Mesodermal cell (in vitro differentiated cells): ENCODE data around the gene RPUSD4.

ENCODE experiments used
- H3K27ac ChIP-seq: 2 replicates; pipeline ENCODE4 v1.7.0; 2013; ENCODE audit warnings: mild to moderate bottlenecking, low read depth, low read length, moderate library complexity; ENCODE audit not compliant: severe bottlenecking
- H3K36me3 ChIP-seq: 2 replicates; pipeline ENCODE4 v1.7.1; 2013; ENCODE audit warnings: mild to moderate bottlenecking, low read length, moderate library complexity; ENCODE audit not compliant: control insufficient read depth, insufficient read depth
- H3K4me1 ChIP-seq: one replicate; pipeline ENCODE4 v1.7.1; 2013; ENCODE audit warnings: mild to moderate bottlenecking, low read length; ENCODE audit not compliant: insufficient read depth, control insufficient read depth, poor library complexity, severe bottlenecking
- H3K4me3 ChIP-seq: 2 replicates; pipeline ENCODE4 v1.7.0; 2013; ENCODE audit warnings: low read length, control low read depth, mild to moderate bottlenecking; ENCODE audit not compliant: insufficient read depth, poor library complexity, severe bottlenecking; ENCODE audit errors: extremely low read depth
- H3K9me3 ChIP-seq: 2 replicates; pipeline ENCODE4 v1.7.1; 2013; ENCODE audit warnings: mild to moderate bottlenecking, low read length, moderate library complexity; ENCODE audit not compliant: control insufficient read depth
- WGBS, 2 experiments: methylation state at CpG; one replicate each; pipeline ENCODE4 v1.1.5; 2013; ENCODE audit warnings: missing lambda C conversion rate in 2 of 2; ENCODE audit not compliant: insufficient coverage in 2 of 2; 5-methylcytosine and 5-hydroxymethylcytosine counted together

RPUSD4 gene

GRCh38 chr11:126156814-126157213 lies 54.6 kb downstream of the RPUSD4 start:
- no peak overlapping the region for H3K4me3 ChIP-seq
- H3K4me1 ChIP-seq = peaks cover 11% of the 10 kb centered on the region
- peaks cover 4% of the 10 kb centered on the region for H3K9me3 ChIP-seq
- H3K36me3 ChIP-seq = no peaks in the 10 kb centered on the region
- 84 to 86% methylated on average over 8 of the region's 8 CpGs for WGBS, 2 experiments
- no peak overlapping the region for H3K27ac ChIP-seq

- Histone ChIP-seq H3K4me1 (peaks cover 11% of the 10 kb centered on the region), H3K36me3 (no peaks in the 10 kb centered on the region), H3K4me3 (no peak overlapping the region), H3K27ac (no peak overlapping the region), H3K9me3 (peaks cover 5% of the 10 kb centered on the region)
- 93% methylated on average over 26 to 28 of the region's 28 CpGs for WGBS, 2 experiments
Observed at GRCh38 chr11:126155402-126156187, 55.9 kb downstream of the RPUSD4 start.

- Histone ChIP-seq H3K36me3 (no peaks in the 10 kb centered on the region), H3K4me3 (no peak overlapping the region), H3K27ac (no peak overlapping the region), H3K4me1 (peaks cover 2% of the 10 kb centered on the region), H3K9me3 (peaks cover 5% of the 10 kb centered on the region)
- WGBS, 2 experiments = 83 to 89% methylated on average over 6 to 7 of the region's 7 CpGs
Observed at GRCh38 chr11:126154691-126155090, 56.8 kb downstream of the RPUSD4 start.

GRCh38 chr11:126153972-126154371 lies 57.5 kb downstream of the RPUSD4 start:
- H3K4me1 ChIP-seq = no peaks in the 10 kb centered on the region
- H3K36me3 ChIP-seq = no peaks in the 10 kb centered on the region
- WGBS, 2 experiments = 83 to 85% methylated on average over 4 to 6 of the region's 6 CpGs
- no peak overlapping the region for H3K4me3 ChIP-seq
- H3K27ac ChIP-seq = no peak overlapping the region
- H3K9me3 ChIP-seq = peaks cover 5% of the 10 kb centered on the region

- peaks cover 5% of the 10 kb centered on the region for H3K9me3 ChIP-seq
- H3K4me1 ChIP-seq = peaks cover 2% of the 10 kb centered on the region
- 96 to 100% methylated on average over 3 to 4 of the region's 4 CpGs for WGBS, 2 experiments
- H3K27ac ChIP-seq = no peak overlapping the region
- no peaks in the 10 kb centered on the region for H3K36me3 ChIP-seq
- H3K4me3 ChIP-seq = no peak overlapping the region
Observed at GRCh38 chr11:126153006-126153405, 58.4 kb downstream of the RPUSD4 start.

GRCh38 chr11:126152586-126152985 lies 58.9 kb downstream of the RPUSD4 start:
- Histone ChIP-seq H3K27ac (no peak overlapping the region), H3K9me3 (peaks cover 5% of the 10 kb centered on the region), H3K36me3 (no peaks in the 10 kb centered on the region), H3K4me1 (peaks cover 5% of the 10 kb centered on the region), H3K4me3 (no peak overlapping the region)

GRCh38 chr11:126152152-126152551 lies 59.3 kb downstream of the RPUSD4 start:
- Histone ChIP-seq H3K4me3 (no peak overlapping the region), H3K4me1 (peaks cover 9% of the 10 kb centered on the region), H3K9me3 (peaks cover 5% of the 10 kb centered on the region), H3K27ac (no peak overlapping the region), H3K36me3 (no peaks in the 10 kb centered on the region)
- 85 to 93% methylated on average over 1 of the region's 1 CpG for WGBS, 2 experiments
